Calu3 (cell line): ENCODE data around the gene OR8A1. TPM values are rescaled to one million over a fixed set of nuclear protein-coding genes. Genes with fewer than 3 reads are reported as not detected.

Experiments
- BruUV-seq: library from RNA; stranded (reverse); fragments of 400-500 nt; replicated peaks from 2 replicates; lab custom pipeline; 2021; lab: Mats Ljungman, UMichigan
- CTCF ChIA-PET: fragments of 300-600 bp; sonication (Branson Sonifier 250); formaldehyde crosslinking; loops from one replicate; lab custom pipeline; 2022; ENCODE audit warnings: antibody characterized with exemption; lab: Charles Lee
- DNase-seq: peaks from one replicate; pipeline ENCODE4 v3.0.0; 2022
- H3K27ac Mint-ChIP-seq: one replicate; pipeline ENCODE4 v1.8.0; 2022; ENCODE audit warnings: mixed read lengths; ENCODE audit not compliant: unreplicated experiment
- H3K27me3 Mint-ChIP-seq: one replicate; pipeline ENCODE4 v1.8.0; 2022; ENCODE audit warnings: mixed read lengths; ENCODE audit not compliant: unreplicated experiment
- H3K36me3 Mint-ChIP-seq: one replicate; pipeline ENCODE4 v1.8.0; 2022; ENCODE audit warnings: mild to moderate bottlenecking, moderate library complexity, mixed read lengths; ENCODE audit not compliant: insufficient read depth, unreplicated experiment
- H3K4me1 Mint-ChIP-seq: one replicate; pipeline ENCODE4 v1.8.0; 2022; ENCODE audit warnings: mild to moderate bottlenecking, low read depth, mixed read lengths; ENCODE audit not compliant: unreplicated experiment
- H3K4me3 Mint-ChIP-seq: one replicate; pipeline ENCODE4 v1.8.0; 2022; ENCODE audit warnings: mild to moderate bottlenecking, low read depth, moderate library complexity, mixed read lengths; ENCODE audit not compliant: unreplicated experiment
- H3K9me3 Mint-ChIP-seq: one replicate; pipeline ENCODE4 v1.8.0; 2022; ENCODE audit warnings: low read depth, mixed read lengths; ENCODE audit not compliant: unreplicated experiment
- CTCF ChIP-seq: fragments of 200-600 bp; IDR thresholded peaks from one replicate; pipeline ENCODE4 v1.8.0; 2022; ENCODE audit warnings: antibody characterized with exemption; ENCODE audit not compliant: unreplicated experiment
- intact Hi-C: fragments of 100-400 bp; cut with micrococcal nuclease; formaldehyde crosslinking; loops from one replicate; pipeline ENCODE4 v1.10.0; 2022; ENCODE audit not compliant: unreplicated experiment
- total RNA-seq: library from RNA; stranded (reverse); gene quantifications from 2 replicates; pipeline ENCODE4 v1.2.3, GENCODE V29; 2022

The OR8A1 gene
- total RNA-seq, 1 experiment from 2014 or later = not detected

GRCh38 chr11:124586238-124586860 lies 16.6 kb downstream of the OR8A1 start:
- Mint-ChIP-seq H3K4me3 (no peak overlapping the region), H3K36me3 (no peaks in the 10 kb centered on the region), H3K4me1 (no peaks in the 10 kb centered on the region), H3K27me3 (peaks cover 50% of the 10 kb centered on the region), H3K9me3 (no peaks in the 10 kb centered on the region), H3K27ac (peak overlapping the region; percentile 38)
- intact Hi-C loops = loop anchor here (1.0 to 5.0 kb wide), 3 partner anchors 169 to 516 kb away; no protein-coding TSS in a partner anchor
- peak; percentile 36 for DNase-seq
- no TSS peak for BruUV-seq
- TF ChIP-seq CTCF = peak; percentile 40
- CTCF ChIA-PET = interaction anchor here (1.3 kb wide), 1 partner anchor 185 kb away, joined by 3 read pairs; no protein-coding TSS in a partner anchor

GRCh38 chr11:124591430-124591829 lies 21.6 kb downstream of the OR8A1 start:
- H3K9me3 Mint-ChIP-seq = no peaks in the 10 kb centered on the region
- no peak overlapping the region for H3K4me3 Mint-ChIP-seq
- DNase-seq = no peak
- no peaks in the 10 kb centered on the region for H3K36me3 Mint-ChIP-seq
- TF ChIP-seq CTCF = no peak
- peaks cover 21% of the 10 kb centered on the region for H3K27me3 Mint-ChIP-seq
- no peak overlapping the region for H3K27ac Mint-ChIP-seq
- CTCF ChIA-PET = no interaction called here
- no peaks in the 10 kb centered on the region for H3K4me1 Mint-ChIP-seq
- BruUV-seq = no TSS peak
- intact Hi-C loops = no loop called here

- peaks cover 28% of the 10 kb centered on the region for H3K27me3 Mint-ChIP-seq
- H3K27ac Mint-ChIP-seq = no peak overlapping the region
- intact Hi-C loops = no loop called here
- DNase-seq = no peak
- CTCF ChIA-PET = interaction anchor here (0.9 kb wide), 1 partner anchor 20 kb away, joined by 3 read pairs; no protein-coding TSS in a partner anchor
- no peaks in the 10 kb centered on the region for H3K9me3 Mint-ChIP-seq
- TF ChIP-seq CTCF = no peak
- H3K4me3 Mint-ChIP-seq = no peak overlapping the region
- H3K36me3 Mint-ChIP-seq = no peaks in the 10 kb centered on the region
- BruUV-seq = no TSS peak
- no peaks in the 10 kb centered on the region for H3K4me1 Mint-ChIP-seq
Observed at GRCh38 chr11:124592627-124593026, 22.8 kb downstream of the OR8A1 start.

GRCh38 chr11:124595302-124595701 lies 25.5 kb downstream of the OR8A1 start:
- peaks cover 17% of the 10 kb centered on the region for H3K27me3 Mint-ChIP-seq
- H3K27ac Mint-ChIP-seq = no peak overlapping the region
- intact Hi-C loops = no loop called here
- BruUV-seq = no TSS peak
- CTCF ChIA-PET = no interaction called here
- no peaks in the 10 kb centered on the region for H3K36me3 Mint-ChIP-seq
- TF ChIP-seq CTCF = no peak
- H3K4me1 Mint-ChIP-seq = no peaks in the 10 kb centered on the region
- H3K9me3 Mint-ChIP-seq = no peaks in the 10 kb centered on the region
- no peak for DNase-seq
- H3K4me3 Mint-ChIP-seq = no peak overlapping the region
